Raji (cell line): ENCODE data around the gene SAMD10.
A peak's percentile ranks its signal among the peaks of the same experiment; 100 is the strongest.

Source experiments
- POLR2A ChIP-seq: IDR thresholded peaks from 2 replicates; pipeline ENCODE4 v1.6.1; 2011; ENCODE audit warnings: low read depth, low read length, control low read depth; ENCODE audit not compliant: insufficient read depth

Gene SAMD10

GRCh38 chr20:63964412-63964811 lies 15.0 kb downstream of the SAMD10 start:
- TF ChIP-seq POLR2A = no peak

- no peak for TF ChIP-seq POLR2A
Measured at GRCh38 chr20:63963784-63964301, 15.6 kb downstream of the SAMD10 start.

DNA sequence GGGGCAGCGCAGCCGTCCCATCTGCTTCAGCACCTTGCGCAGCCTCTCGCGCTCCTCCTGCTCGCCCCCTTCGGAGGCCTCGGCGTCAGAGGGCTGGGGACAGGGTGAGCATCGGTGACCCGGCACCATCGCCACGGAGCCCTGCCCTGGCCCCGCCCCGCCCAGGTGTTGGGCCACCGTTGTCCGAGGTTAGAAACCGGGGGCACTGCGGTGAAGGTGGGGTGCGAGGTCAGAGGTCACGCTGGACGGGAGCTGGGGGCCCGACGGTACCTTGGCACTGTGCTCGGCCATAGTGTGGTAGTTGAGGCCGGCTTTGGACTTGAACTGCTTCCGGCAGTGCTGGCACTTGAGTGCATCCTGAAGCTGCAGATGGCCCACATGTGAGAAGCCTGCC lies 16.1 kb downstream of the SAMD10 start:
- no peak for TF ChIP-seq POLR2A

- no peak for TF ChIP-seq POLR2A
Measured at GRCh38 chr20:63962426-63963347, 16.8 kb downstream of the SAMD10 start.

DNA sequence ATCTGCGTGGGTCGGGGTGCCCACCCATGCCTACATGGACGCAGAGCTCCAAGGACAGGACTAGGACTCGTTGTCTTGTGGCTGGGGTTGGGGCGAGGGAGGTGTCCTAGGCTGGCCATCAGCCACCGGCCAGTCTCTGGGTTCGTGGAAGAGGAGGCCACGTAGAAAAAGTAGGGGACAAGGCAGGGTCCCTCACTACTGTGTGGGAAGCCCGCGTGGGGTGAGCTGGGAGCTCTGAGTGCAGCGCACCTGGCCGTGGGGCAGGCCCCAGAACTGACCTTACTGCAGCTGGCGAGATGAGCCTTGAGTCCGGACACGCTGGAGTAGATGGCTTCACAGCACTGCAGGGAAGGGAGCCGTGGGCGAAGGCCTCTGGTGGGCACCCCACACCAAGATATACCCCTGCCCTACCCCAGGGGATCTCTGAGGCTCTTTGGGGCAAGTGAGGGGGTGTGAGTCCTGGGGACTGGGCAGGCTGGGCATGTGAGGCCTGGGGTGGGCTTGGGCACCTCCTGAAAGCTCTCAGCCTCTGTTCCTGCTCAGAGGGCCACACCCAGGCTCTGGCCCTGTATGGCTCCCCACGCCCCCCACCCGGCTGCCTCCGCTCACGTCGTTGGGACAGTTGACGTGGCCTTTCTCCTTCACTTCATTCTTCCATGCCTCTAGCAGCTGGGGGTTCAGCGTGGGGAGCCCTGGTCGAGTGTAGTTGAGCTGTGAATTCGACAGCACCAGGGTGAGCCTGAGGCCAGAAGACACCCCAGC lies 17.6 kb downstream of the SAMD10 start:
- no peak for TF ChIP-seq POLR2A

DNA sequence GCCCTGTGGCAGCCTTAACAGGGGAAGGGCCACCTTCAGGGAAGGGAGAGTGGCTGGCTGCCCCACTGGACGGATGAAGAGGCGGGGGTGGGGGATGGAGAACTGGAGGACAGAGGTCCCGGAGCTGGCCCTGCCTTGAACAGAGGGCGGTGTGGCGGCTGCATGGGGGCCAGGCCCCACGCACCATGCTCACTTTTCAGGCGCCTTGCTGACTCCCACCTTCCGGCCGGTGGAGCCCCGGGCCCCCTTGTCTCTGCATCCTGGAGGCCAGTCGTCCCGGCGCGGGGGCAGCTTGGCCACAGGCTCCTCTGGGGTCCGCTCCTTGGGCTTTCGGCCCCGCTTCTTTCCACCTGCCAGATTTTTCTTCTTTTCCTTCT lies 19.8 kb downstream of the SAMD10 start:
- no peak for TF ChIP-seq POLR2A

- no peak for TF ChIP-seq POLR2A
Measured at GRCh38 chr20:63958964-63959698, 20.3 kb downstream of the SAMD10 start.

DNA sequence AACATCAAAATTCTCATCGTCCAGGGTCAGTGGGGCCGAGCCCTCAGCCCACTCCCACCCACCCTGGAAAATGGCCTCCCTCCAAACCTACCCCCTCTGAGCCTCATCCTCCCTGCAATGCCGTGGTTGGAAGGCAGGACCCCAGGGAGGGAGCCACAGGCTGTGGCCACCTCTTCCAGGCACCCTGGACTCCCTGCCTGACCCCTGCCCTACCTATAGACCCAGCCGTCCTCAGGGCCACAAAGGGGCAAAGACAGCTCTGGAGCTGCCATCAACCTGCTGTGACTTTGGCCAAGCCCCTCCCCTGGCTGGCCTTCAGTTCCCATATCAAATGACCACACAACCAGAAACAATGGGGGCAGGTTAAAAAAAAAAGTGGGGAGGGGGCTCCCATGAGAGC lies 21.0 kb downstream of the SAMD10 start:
- TF ChIP-seq POLR2A = no peak

- no peak for TF ChIP-seq POLR2A
Measured at GRCh38 chr20:63957690-63958441, 21.6 kb downstream of the SAMD10 start.

GRCh38 chr20:63957004-63957689 lies 22.3 kb downstream of the SAMD10 start:
- TF ChIP-seq POLR2A = peak; percentile 80

DNA sequence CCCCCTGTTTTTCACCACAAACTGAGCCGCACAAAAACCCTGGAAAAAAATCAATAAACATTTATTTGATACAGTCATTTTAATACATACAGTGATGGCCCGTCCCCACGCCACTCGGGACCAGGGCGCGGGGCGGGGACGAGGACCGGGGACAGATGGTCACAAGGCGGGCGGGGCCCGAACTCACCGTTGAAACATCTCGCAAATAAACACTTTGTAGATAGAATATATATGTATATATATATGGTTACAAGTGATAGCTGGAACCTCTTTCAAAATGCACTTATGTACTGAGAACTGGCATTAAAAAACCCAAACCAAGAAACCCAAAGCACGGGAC lies 22.8 kb downstream of the SAMD10 start:
- no peak for TF ChIP-seq POLR2A

DNA sequence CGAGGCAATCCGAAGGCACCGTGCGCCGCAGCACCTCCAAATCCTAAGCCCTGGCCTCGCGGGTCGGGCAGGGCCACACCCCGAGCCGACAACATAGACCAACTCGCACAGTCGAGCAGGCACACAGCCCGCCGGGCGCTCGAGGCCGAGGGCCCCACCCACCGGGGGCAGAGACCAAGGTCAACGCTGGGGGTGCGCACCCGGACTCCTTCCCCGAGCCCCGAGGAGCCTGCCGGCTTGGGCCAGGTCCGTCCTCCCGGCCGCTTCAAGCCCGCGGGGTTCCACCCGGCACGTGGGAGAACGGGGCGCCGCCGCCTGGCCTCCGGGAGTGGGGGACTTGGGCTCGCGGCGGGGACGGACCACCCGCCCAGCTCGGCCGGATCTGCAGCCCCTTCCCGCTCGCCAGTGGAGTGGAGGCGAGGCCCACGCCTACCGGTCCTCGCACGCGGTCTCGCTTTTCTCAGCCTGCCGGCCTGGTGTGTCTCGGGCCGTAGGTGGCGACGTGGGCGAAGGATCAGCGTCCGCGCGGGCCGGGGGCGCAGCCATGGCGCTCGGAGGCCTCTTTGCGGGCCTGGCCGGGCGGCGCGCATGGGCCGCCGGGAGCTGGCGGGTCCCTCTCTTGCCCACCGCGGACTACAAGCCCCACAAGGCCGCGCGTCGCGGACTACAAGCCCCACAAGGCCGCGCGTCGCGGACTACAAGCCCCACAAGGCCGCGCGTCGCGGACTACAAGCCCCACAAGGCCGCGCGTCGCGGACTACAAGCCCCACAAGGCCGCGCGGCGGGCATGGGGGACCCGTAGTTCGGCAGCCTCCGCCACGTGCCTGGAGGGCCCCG lies 23.4 kb downstream of the SAMD10 start, which contains the start of gene UCKL1:
Gene UCKL1 (minus strand): TSS at position 590 of the 837 bp plus-strand sequence. CDS start 44 bp downstream, at position 546.
- peak; percentile 88 for TF ChIP-seq POLR2A

DNA sequence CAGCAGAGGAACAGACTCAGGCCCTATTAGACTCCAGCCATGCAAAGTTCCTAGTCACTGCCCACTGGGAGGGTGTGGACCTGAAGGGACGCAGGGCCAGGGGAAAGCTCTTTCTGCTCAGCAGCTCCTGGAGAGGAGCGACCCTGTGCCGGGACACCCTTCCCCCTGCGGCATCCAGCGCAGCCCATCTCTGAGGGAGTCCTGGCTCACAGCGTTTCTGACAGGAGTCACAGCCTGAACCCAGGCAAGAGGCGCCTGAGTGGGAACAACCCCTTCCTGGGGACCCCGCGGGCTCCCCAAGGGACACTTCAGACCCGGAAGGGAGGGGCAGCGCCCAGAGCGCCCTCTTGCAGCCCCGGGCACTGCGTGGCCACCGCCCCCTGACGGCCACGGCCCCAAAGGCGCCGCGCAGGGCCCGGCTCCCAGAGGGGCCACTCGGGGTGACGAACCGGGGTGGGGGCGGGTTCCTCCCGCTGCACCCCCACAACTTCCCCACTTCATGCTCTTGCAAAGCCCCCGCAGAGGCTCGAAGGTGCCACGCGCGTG lies 24.1 kb downstream of the SAMD10 start:
- no peak for TF ChIP-seq POLR2A

DNA sequence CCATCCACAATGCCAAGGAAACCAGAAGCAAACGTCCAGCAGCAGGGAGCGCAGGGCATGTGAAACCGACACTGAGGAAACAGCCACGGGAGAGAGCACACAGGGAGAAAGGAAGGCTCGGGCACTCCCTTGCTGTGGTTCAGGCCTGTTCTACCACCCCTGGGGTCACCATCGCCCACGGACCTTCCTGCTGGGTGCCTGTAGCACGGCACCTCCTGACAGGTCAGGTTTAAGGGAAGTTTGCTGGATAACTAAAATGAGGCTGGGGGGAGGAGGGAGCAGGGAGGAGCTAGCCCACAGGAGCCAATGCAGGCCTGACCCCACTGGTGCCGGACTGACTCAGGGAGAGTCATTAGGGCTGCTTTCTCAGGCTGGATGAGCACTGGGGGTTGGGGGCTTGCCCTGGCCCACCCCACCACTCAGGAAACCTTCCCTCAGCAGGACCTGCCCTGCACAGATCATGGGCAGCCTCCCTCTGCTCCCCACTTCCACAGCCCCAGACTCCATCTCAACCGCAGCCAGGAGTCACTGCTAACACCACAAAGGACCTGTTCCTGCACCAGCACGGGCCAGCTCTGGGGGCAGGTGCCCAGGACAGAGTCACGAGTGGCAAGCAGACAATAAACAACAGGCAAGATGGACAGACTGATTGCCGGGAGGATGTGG lies 25.5 kb downstream of the SAMD10 start:
- no peak for TF ChIP-seq POLR2A
